K562 (cell line): ENCODE data around the gene ZNF821. TPM values are rescaled to one million over a fixed set of nuclear protein-coding genes. Genes with fewer than 3 reads are reported as not detected.
A peak's percentile ranks its signal among the peaks of the same experiment; 100 is the strongest.

Source experiments
- CREM ChIP-seq: IDR thresholded peaks from 2 replicates; pipeline ENCODE4 v1.6.1; 2014; ENCODE audit warnings: antibody characterized with exemption, low read depth
- E4F1 ChIP-seq: fragments of 250-450 bp; sonication (Bioruptor Pico); IDR thresholded peaks from 2 replicates; pipeline ENCODE4 v1.5.0; 2021; ENCODE audit warnings: mild to moderate bottlenecking, borderline replicate concordance
- FIP1L1 ChIP-seq: fragments of 200-400 bp; formaldehyde crosslinking; IDR thresholded peaks from 2 replicates; pipeline ENCODE4 v1.6.1; 2018; ENCODE audit warnings: mild to moderate bottlenecking, low read depth, low read length; ENCODE audit not compliant: poor library complexity, severe bottlenecking
- HDAC1 ChIP-seq, 2 experiments: fragments of 450-650 bp; IDR thresholded peaks; 2 replicates each; pipeline ENCODE4 v1.6.1; 2016 to 2017; ENCODE audit warnings: inconsistent platforms in 1 of 2, mild to moderate bottlenecking in 1 of 2, moderate library complexity in 1 of 2
- MBD2 ChIP-seq: sonication (generic); IDR thresholded peaks from 2 replicates; pipeline ENCODE4 v1.6.1; 2016; ENCODE audit warnings: low read depth, borderline replicate concordance
- NONO ChIP-seq, 2 experiments: fragments of 200-400 bp in 1 of 2; fragments of 450-650 bp in 1 of 2; formaldehyde crosslinking in 1 of 2; IDR thresholded peaks; 2 replicates each; pipeline ENCODE4 v1.6.1; 2017; ENCODE audit warnings: low read depth in 2 of 2, mild to moderate bottlenecking in 2 of 2, moderate library complexity in 2 of 2, low read length in 1 of 2
- NRF1 ChIP-seq, 2 experiments: fragments of 450-650 bp; IDR thresholded peaks in 1 of 2; conservative IDR thresholded peaks in 1 of 2; 2 replicates each; pipeline ENCODE4 v1.6.1; 2014; ENCODE audit warnings: mild to moderate bottlenecking in 2 of 2
- POLR2A ChIP-seq: fragments of 450-650 bp; conservative IDR thresholded peaks from 2 replicates; pipeline ENCODE4 v1.6.1; 2016
- REST ChIP-seq, 2 experiments: fragments of 450-650 bp; formaldehyde crosslinking in 1 of 2; IDR thresholded peaks; 2 replicates each; pipeline versions ENCODE4 v1.4.0 to v1.6.1; 2014 to 2020; ENCODE audit warnings: mild to moderate bottlenecking in 2 of 2, borderline replicate concordance in 1 of 2, low read depth in 1 of 2
- SMARCA5 ChIP-seq: fragments of 450-650 bp; IDR thresholded peaks from 2 replicates; pipeline ENCODE4 v1.6.1; 2016
- SMARCE1 ChIP-seq: fragments of 450-650 bp; IDR thresholded peaks from 2 replicates; pipeline ENCODE4 v1.7.1; 2016; ENCODE audit warnings: mild to moderate bottlenecking
- SRF ChIP-seq, 2 experiments: fragments of 250-450, 450-650 bp in 1 of 2; sonication (Bioruptor Pico) in 1 of 2; sonication (generic) in 1 of 2; formaldehyde crosslinking; IDR thresholded peaks; 2 replicates each; pipeline versions ENCODE4 v1.5.0 to v1.5.1; 2020 to 2022; ENCODE audit warnings: mild to moderate bottlenecking in 1 of 2, missing genetic modification reagents in 1 of 2
- SRSF7 ChIP-seq: fragments of 200-400 bp; formaldehyde crosslinking; optimal IDR thresholded peaks from 2 replicates; pipeline ENCODE3; 2017; ENCODE audit warnings: mild to moderate bottlenecking, low read depth, low read length
- ZBTB9 ChIP-seq: fragments of 450-650 bp; formaldehyde crosslinking; IDR thresholded peaks from 2 replicates; pipeline ENCODE4 v1.4.0; 2020; ENCODE audit warnings: mild to moderate bottlenecking, moderate library complexity
- ZNF79 ChIP-seq: fragments of 250-450 bp; sonication (Bioruptor Pico); IDR thresholded peaks from 2 replicates; pipeline ENCODE4 v1.4.0; 2020; ENCODE audit warnings: low read depth, mild to moderate bottlenecking, moderate library complexity
- polyA plus RNA-seq, 8 experiments: library from polyadenylated mRNA; depleted of rRNA in 4 of 8; stranded (reverse) in 5 of 8; unstranded in 3 of 8; fragments of >200 nt; fragmentation: Nextera tagmentation in 2 of 8; fragmentation: Illumina TruSeq in 1 of 8; extraction: Ambion mirVana in 2 of 8; extraction: Trizol in 1 of 8; gene quantifications; 2 replicates each; pipeline versions ENCODE4 v1.2.1 to v1.2.3, GENCODE V29; 2011 to 2014; ENCODE audit warnings: inconsistent platforms in 1 of 8, missing spikeins in 1 of 8
- total RNA-seq, 7 experiments: library from RNA; depleted of rRNA in 6 of 7; stranded (reverse); fragments of >200 nt in 6 of 7; fragmentation: Illumina TruSeq in 2 of 7; extraction: Trizol in 2 of 7; gene quantifications; 2 replicates each; pipeline versions ENCODE4 v1.2.1 to v1.2.3, GENCODE V29; 2011 to 2021; ENCODE audit warnings: low replicate concordance in 1 of 7

ZNF821 gene
- total and polyA plus RNA-seq, 9 of the 15 experiments (the other 6 are each of a cell fraction or from before 2014, with no cell fraction given), result 0.38 to 5.6 (median 3.6) TPM

GRCh38 chr16:71883849-71884638 is at the start of gene ZNF821 (continued):
- TF ChIP-seq REST (IDR thresholded peaks at IDR 0.05; ENCODE audit: borderline replicate concordance) (peak; percentile 48; the same call in 1 of the 2 replicates), REST (CRISPR knock-in tag; IDR thresholded peaks at IDR 0.05; ENCODE audit: low read depth) (peak; percentile 68; the same call in 1 of the 2 replicates), SRSF7 (peak; percentile 41), NRF1 (conservative IDR thresholded peaks at IDR 0.05 in 1 of 2, IDR thresholded peaks at IDR 0.05 in 1 of 2) (peak; percentile 84; a peak in 3 of 4 replicates), SMARCA5 (no peak), SRF (CRISPR knock-in tag; IDR thresholded peaks at IDR 0.05) (no peak), SMARCE1 (no peak), HDAC1 (IDR thresholded peaks at IDR 0.05) (peak in 1 of 2 experiments; percentile 85; a peak in 2 of 4 replicates), CREM (0 out of 2 replicates have a peak, but pooled peaks have one; percentile 11), POLR2A (peak; percentile 63), MBD2 (no peak), FIP1L1 (peak; percentile 76), E4F1 (CRISPR knock-in tag) (no peak), NONO (IDR thresholded peaks at IDR 0.05; ENCODE audit: low read depth in 2 of 2, low read length in 1 of 2) (0 out of 4 replicates have a peak, but pooled peaks of 1 of the 2 experiments have one; percentile 52), ZNF79 (CRISPR knock-in tag) (no peak), ZBTB9 (CRISPR knock-in tag) (peak; percentile 51; the same call in 1 of the 2 replicates)
